Muscle layer of colon (tissue), 2 donors: Measurements from ENCODE around the gene KCNE3.
A peak's percentile ranks its signal among the peaks of the same experiment; 100 is the strongest.

Experiments
- H3K27ac ChIP-seq: one replicate; pipeline ENCODE4 v1.7.0; 2013; ENCODE audit warnings: low read depth, mild to moderate bottlenecking, low read length, moderate library complexity
- H3K27me3 ChIP-seq, 2 donors: one replicate each; pipeline ENCODE4 v1.7.0; 2013; ENCODE audit warnings: low read length in 2 of 2, mild to moderate bottlenecking in 2 of 2; ENCODE audit not compliant: insufficient read depth in 2 of 2, control insufficient read depth in 1 of 2
- H3K36me3 ChIP-seq: one replicate; pipeline ENCODE4 v1.7.0; 2013; ENCODE audit warnings: mild to moderate bottlenecking, low read length; ENCODE audit not compliant: insufficient read depth
- H3K4me1 ChIP-seq: one replicate; pipeline ENCODE4 v1.7.0; 2013; ENCODE audit warnings: mild to moderate bottlenecking, low read length; ENCODE audit not compliant: insufficient read depth
- H3K4me3 ChIP-seq, 2 donors: one replicate each; pipeline ENCODE4 v1.7.0; 2013; ENCODE audit warnings: low read length in 2 of 2, low read depth in 1 of 2, mild to moderate bottlenecking in 1 of 2, moderate library complexity in 1 of 2
- H3K9ac ChIP-seq: one replicate; pipeline ENCODE4 v1.7.0; 2013; ENCODE audit warnings: low read length
- H3K9me3 ChIP-seq: one replicate; pipeline ENCODE4 v1.7.0; 2013; ENCODE audit warnings: mild to moderate bottlenecking, low read length
- donor health status: abdominal sarcoma.
- donor health status: Adenocarcinoma of cecum.

KCNE3 gene, protein sequence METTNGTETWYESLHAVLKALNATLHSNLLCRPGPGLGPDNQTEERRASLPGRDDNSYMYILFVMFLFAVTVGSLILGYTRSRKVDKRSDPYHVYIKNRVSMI

GRCh38 chr11:74466916-74467885 lies at the start of gene KCNE3:
TSS of gene KCNE3 (minus strand) at chr11:74467549. CDS start at chr11:74457563, 9,986 bp downstream.
- Histone ChIP-seq H3K9me3 (no peaks in the 10 kb centered on the region), H3K27me3 (no peaks in the 10 kb centered on the region), H3K9ac (no peak within 1 kb of the TSS), H3K4me3 (peak within 1 kb of the TSS; percentile 68 to 70), H3K4me1 (peaks cover 15% of the 10 kb centered on the region), H3K36me3 (no peaks in the 10 kb centered on the region), H3K27ac (peak within 1 kb of the TSS; percentile 12)

GRCh38 chr11:74507582-74507981 lies 40.2 kb upstream of the KCNE3 start:
- H3K4me3 ChIP-seq, result no peak overlapping the region
- no peak overlapping the region for H3K9ac ChIP-seq
- no peaks in the 10 kb centered on the region for H3K4me1 ChIP-seq
- no peak overlapping the region for H3K27ac ChIP-seq
- H3K36me3 ChIP-seq, result no peaks in the 10 kb centered on the region
- no peaks in the 10 kb centered on the region for H3K27me3 ChIP-seq
- no peaks in the 10 kb centered on the region for H3K9me3 ChIP-seq

- no peak overlapping the region for H3K27ac ChIP-seq
- H3K9me3 ChIP-seq, result no peaks in the 10 kb centered on the region
- no peak overlapping the region for H3K9ac ChIP-seq
- H3K27me3 ChIP-seq, result no peaks in the 10 kb centered on the region
- H3K36me3 ChIP-seq, result no peaks in the 10 kb centered on the region
- H3K4me3 ChIP-seq, result no peak overlapping the region
- H3K4me1 ChIP-seq, result no peaks in the 10 kb centered on the region
Measured at GRCh38 chr11:74506823-74507222, 39.5 kb upstream of the KCNE3 start.

GRCh38 chr11:74505911-74506310 lies 38.6 kb upstream of the KCNE3 start:
- Histone ChIP-seq H3K4me3 (no peak overlapping the region), H3K27me3 (no peaks in the 10 kb centered on the region), H3K4me1 (no peaks in the 10 kb centered on the region), H3K36me3 (no peaks in the 10 kb centered on the region), H3K27ac (no peak overlapping the region), H3K9ac (no peak overlapping the region), H3K9me3 (no peaks in the 10 kb centered on the region)

DNA sequence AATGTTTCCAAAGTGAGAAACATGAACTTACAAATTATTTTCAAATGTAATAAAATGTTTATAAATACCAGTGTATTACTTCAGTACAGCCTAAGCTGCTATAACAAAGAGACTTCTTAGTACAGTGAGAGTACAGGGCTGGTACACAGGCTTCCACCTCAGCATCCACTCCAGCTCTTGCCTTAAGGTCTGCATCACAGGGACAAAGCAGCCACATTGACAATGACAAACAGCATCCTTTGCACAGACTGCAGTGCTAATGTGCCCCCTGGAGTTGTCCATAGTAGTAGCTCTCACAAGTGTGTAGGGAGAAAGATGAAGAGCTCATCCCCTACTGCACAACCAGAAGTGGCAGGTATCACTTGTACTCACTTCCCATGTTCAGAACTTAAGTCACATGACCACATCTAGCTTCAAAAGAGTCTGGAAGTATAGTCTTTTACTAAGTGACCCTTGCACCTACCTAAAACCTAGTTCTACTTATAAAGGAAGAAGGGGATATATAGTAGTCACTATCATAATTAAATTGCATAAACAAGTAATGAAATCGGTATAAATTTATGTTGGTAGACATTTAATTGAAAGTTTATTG lies 36.8 kb upstream of the KCNE3 start:
- H3K27me3 ChIP-seq, result no peaks in the 10 kb centered on the region
- no peaks in the 10 kb centered on the region for H3K36me3 ChIP-seq
- H3K9ac ChIP-seq, result no peak overlapping the region
- no peaks in the 10 kb centered on the region for H3K9me3 ChIP-seq
- H3K4me3 ChIP-seq, result no peak overlapping the region
- no peak overlapping the region for H3K27ac ChIP-seq
- no peaks in the 10 kb centered on the region for H3K4me1 ChIP-seq

- Histone ChIP-seq H3K9me3 (no peaks in the 10 kb centered on the region), H3K27me3 (no peaks in the 10 kb centered on the region), H3K27ac (no peak overlapping the region), H3K4me3 (no peak overlapping the region), H3K4me1 (peaks cover 6% of the 10 kb centered on the region), H3K9ac (no peak overlapping the region), H3K36me3 (no peaks in the 10 kb centered on the region)
Measured at GRCh38 chr11:74494916-74495315, 27.6 kb upstream of the KCNE3 start.

DNA sequence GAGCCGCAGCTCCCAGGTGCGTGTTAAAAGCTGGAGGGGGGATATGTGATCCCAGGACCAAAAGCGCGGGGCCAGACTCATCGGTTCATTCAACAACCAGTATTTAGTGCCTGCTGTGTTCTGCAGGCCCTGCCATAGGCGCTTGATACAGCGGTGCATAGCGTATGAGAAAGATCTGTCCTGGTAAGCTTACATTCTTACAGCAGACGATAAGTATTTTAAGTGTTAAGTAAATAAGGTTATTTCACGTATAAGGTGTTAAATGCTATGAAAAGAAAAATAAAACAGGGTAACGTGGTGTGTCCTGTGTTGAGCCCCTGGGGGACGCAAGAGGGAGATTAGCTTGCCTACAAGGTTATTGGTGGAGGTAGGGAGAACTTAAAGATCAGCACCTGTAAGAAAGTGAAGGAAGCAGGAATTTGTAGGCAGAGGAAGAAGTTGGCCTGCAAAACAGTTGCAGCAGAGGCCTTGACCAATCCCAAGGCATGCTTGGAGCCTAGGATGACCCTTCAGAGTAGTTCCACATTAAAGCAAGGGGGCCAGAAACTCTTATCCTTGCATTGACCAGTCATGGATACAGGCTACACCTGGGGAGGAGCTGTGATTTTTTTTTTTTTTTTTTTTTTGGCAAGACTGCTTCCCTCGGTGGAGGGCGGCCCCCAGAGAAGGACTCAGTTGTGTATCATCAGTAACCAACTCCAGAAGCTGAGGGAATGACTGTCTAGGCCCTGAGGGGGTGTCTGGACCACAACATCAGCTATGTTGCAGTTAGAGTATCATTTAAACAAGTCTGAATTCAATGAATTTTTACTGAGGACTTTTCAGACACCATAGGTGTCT lies 26.7 kb upstream of the KCNE3 start:
- Histone ChIP-seq H3K27ac (peak overlapping the region; percentile 84), H3K4me3 (peak overlapping the region; percentile 57 to 60), H3K4me1 (peaks cover 6% of the 10 kb centered on the region), H3K27me3 (no peaks in the 10 kb centered on the region), H3K36me3 (no peaks in the 10 kb centered on the region), H3K9ac (peak overlapping the region; percentile 51), H3K9me3 (no peaks in the 10 kb centered on the region)

DNA sequence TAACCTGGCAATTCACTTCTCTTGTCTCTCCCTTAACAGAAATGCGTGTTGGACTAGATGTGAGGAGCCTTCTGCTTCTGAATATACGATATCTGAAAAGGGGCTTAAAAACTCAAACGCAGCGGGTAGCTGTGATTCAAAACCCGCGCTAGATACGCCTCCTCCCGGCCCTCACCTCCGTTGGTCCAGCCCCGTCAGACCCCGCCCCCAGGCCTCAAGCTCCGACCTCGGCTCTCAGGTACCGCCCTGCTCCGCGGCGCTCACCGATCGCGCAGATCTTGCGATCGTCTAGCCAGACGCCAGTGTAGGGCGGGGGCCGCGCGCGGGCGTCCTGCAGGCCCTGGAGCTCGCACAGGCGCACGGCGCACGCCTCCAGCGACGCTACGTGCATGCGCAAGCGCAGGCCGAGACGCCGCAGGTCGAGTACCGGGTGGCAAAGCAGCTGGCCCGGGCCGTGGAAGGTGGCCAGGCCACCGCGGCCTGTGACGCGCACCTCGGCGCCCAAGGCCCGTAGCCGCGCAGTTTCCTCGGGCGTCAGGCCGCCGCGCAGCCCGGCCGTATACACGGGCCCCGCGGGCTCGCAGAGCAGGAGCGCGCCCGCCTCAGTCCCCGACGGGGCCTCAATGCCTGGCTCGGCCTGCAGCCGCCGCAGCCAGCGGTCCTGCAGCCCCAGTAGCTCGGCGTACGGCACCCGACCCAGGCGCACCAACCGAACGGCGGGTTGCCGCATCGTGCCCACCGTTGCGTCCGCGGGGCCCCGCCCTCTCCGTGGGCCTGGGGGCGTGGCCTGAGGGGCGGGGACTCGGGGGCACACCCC lies 25.8 kb upstream of the KCNE3 start, which contains the start of gene LIPT2:
Gene LIPT2 (minus strand): TSS at position 751 of the 817 bp plus-strand sequence. CDS start 21 bp downstream, at position 730.
- Histone ChIP-seq H3K36me3 (no peaks in the 10 kb centered on the region), H3K4me3 (peak within 1 kb of the TSS; percentile 57 to 60), H3K4me1 (peaks cover 6% of the 10 kb centered on the region), H3K27ac (peak within 1 kb of the TSS; percentile 84), H3K27me3 (no peaks in the 10 kb centered on the region), H3K9me3 (no peaks in the 10 kb centered on the region), H3K9ac (peak within 1 kb of the TSS; percentile 51)

DNA sequence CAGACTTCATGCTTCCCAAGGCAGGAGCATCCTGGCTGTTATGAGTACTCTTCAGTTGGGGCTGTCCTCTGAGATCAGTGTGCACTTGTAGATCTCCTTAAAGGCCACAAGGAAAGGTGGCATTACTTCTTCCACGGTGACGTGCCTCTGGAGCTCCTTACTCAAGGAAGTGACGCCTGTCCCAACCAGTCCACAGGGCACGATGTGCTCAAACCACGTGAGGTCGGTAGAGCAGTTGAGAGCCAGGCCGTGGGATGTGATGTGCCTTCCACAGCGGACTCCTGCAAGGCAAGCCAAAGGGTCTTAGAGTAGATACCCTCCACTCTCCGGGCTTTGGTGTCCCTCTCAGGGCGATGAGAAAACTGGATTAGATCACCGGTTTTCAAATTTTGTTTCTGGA lies 24.7 kb upstream of the KCNE3 start:
- Histone ChIP-seq H3K4me3 (no peak overlapping the region), H3K9ac (no peak overlapping the region), H3K36me3 (no peaks in the 10 kb centered on the region), H3K27me3 (no peaks in the 10 kb centered on the region), H3K27ac (no peak overlapping the region), H3K9me3 (no peaks in the 10 kb centered on the region), H3K4me1 (peaks cover 6% of the 10 kb centered on the region)

- no peaks in the 10 kb centered on the region for H3K9me3 ChIP-seq
- no peaks in the 10 kb centered on the region for H3K36me3 ChIP-seq
- H3K27ac ChIP-seq, result no peak overlapping the region
- no peak overlapping the region for H3K9ac ChIP-seq
- H3K4me1 ChIP-seq, result peaks cover 6% of the 10 kb centered on the region
- H3K27me3 ChIP-seq, result no peaks in the 10 kb centered on the region
- no peak overlapping the region for H3K4me3 ChIP-seq
Measured at GRCh38 chr11:74490941-74491340, 23.6 kb upstream of the KCNE3 start.
